ENCODE measurements around the gene SEMA5B.

The SEMA5B gene

GRCh38 chr3:122916580-122916979 is 111.0 kb downstream of the SEMA5B start:
- TF ChIP-seq CTCF (IDR thresholded peaks at IDR 0.05; ENCODE audit: borderline replicate concordance, insufficient read depth, low read depth, low read length): no peak

GRCh38 chr3:122916084-122916483 is 111.5 kb downstream of the SEMA5B start:
- no peak for TF ChIP-seq CTCF (IDR thresholded peaks at IDR 0.05; ENCODE audit: borderline replicate concordance, insufficient read depth, low read depth, low read length)
- H3K4me3 ChIP-seq (ENCODE audit: low read depth, low read length): no peak overlapping the region

More at GRCh38 chr3:122916580-122916979, 111.0 kb downstream of the SEMA5B start:
- no peak overlapping the region for H3K4me3 ChIP-seq (ENCODE audit: low read depth, low read length)

- TF ChIP-seq CTCF (IDR thresholded peaks at IDR 0.05; ENCODE audit: borderline replicate concordance, insufficient read depth, low read depth, low read length): no peak
- no peak overlapping the region for H3K4me3 ChIP-seq (ENCODE audit: low read depth, low read length)
These were observed 112.1 kb downstream of the SEMA5B start for GRCh38 chr3:122915300-122916055.

GRCh38 chr3:122913539-122914100 is 113.9 kb downstream of the SEMA5B start:
- TF ChIP-seq CTCF (IDR thresholded peaks at IDR 0.05; ENCODE audit: borderline replicate concordance, insufficient read depth, low read depth, low read length): no peak
- no peak overlapping the region for H3K4me3 ChIP-seq (ENCODE audit: low read depth, low read length)

GRCh38 chr3:122912772-122913538 is 114.6 kb downstream of the SEMA5B start:
- no peak overlapping the region for H3K4me3 ChIP-seq (ENCODE audit: low read depth, low read length)
- no peak for TF ChIP-seq CTCF (IDR thresholded peaks at IDR 0.05; ENCODE audit: borderline replicate concordance, insufficient read depth, low read depth, low read length)

GRCh38 chr3:122911901-122912300 is 115.7 kb downstream of the SEMA5B start:
- TF ChIP-seq CTCF (IDR thresholded peaks at IDR 0.05; ENCODE audit: borderline replicate concordance, insufficient read depth, low read depth, low read length): no peak
- H3K4me3 ChIP-seq (ENCODE audit: low read depth, low read length): no peak overlapping the region
